ENCODE data around the gene BTNL2. TPM values are rescaled to one million over a fixed set of nuclear protein-coding genes. Genes with fewer than 3 reads are reported as not detected.
A peak's percentile ranks its signal among the peaks of the same experiment; 100 is the strongest.

BTNL2 gene
- total RNA-seq, 1 experiment from 2014 or later: not detected

DNA sequence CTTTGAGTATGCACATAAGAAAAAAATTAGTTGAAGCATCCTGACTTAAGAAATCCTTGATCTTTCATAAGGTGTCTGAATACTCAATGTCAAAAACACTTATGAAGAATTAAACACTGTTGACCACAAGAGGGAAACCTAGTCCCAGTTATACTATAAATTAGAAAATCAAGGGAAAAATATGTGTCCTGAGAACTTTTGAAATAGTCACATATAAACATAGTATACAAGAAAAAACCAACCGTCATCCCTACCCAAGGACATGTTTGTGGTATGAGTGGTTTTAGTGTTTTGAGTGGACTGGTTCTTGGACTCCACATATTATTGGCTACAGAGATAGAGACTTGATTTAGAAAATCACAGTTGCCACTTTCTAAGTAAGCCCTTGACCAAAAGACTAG is 25.1 kb upstream of the BTNL2 start:
- intact Hi-C loops (cut with micrococcal nuclease; ENCODE audit: unreplicated experiment): loop anchor here (2.0 to 5.0 kb wide), 3 partner anchors 261 to 435 kb away; no protein-coding TSS in a partner anchor
- H2AFZ ChIP-seq: no peak overlapping the region
- ChIA-PET POLR2A (ENCODE audit: unreplicated experiment) (no interaction called here), CTCF (interaction anchor here (0.8 kb wide), 1 partner anchor 354 kb away, joined by 4 read pairs; no protein-coding TSS in a partner anchor)
- BruUV-seq (replicated peaks): no TSS peak
- no peak overlapping the region for H3K4me3 ChIP-seq
- no peaks in the 10 kb centered on the region for H3K79me2 ChIP-seq (ENCODE audit: low read depth)
- no peaks in the 10 kb centered on the region for H3K4me1 ChIP-seq (replicated peaks; ENCODE audit: insufficient read depth)
- no peaks in the 10 kb centered on the region for H3K36me3 ChIP-seq (ENCODE audit: low read depth)
- H3F3A ChIP-seq (ENCODE audit: insufficient read depth, low read depth): no peaks in the 10 kb centered on the region
- peaks cover 8% of the 10 kb centered on the region; the same call in 1 of the 2 replicates for H3K27me3 ChIP-seq (ENCODE audit: insufficient read depth, low read depth)
- no peak for DNase-seq
- H3K4me2 ChIP-seq: no peak overlapping the region
- no peaks in the 10 kb centered on the region for H3K9me3 ChIP-seq (ENCODE audit: insufficient read depth, low read depth)
- H3K27ac ChIP-seq: no peak overlapping the region
- no peaks in the 10 kb centered on the region for H4K20me1 ChIP-seq (ENCODE audit: insufficient read depth)
- H3K9me2 ChIP-seq (ENCODE audit: insufficient read depth): no peaks in the 10 kb centered on the region
- TF ChIP-seq EZH2 (IDR thresholded peaks at IDR 0.05; ENCODE audit: low read depth): no peak
- TF ChIP-seq, protein P1, sequence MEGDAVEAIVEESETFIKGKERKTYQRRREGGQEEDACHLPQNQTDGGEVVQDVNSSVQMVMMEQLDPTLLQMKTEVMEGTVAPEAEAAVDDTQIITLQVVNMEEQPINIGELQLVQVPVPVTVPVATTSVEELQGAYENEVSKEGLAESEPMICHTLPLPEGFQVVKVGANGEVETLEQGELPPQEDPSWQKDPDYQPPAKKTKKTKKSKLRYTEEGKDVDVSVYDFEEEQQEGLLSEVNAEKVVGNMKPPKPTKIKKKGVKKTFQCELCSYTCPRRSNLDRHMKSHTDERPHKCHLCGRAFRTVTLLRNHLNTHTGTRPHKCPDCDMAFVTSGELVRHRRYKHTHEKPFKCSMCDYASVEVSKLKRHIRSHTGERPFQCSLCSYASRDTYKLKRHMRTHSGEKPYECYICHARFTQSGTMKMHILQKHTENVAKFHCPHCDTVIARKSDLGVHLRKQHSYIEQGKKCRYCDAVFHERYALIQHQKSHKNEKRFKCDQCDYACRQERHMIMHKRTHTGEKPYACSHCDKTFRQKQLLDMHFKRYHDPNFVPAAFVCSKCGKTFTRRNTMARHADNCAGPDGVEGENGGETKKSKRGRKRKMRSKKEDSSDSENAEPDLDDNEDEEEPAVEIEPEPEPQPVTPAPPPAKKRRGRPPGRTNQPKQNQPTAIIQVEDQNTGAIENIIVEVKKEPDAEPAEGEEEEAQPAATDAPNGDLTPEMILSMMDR (conservative IDR thresholded peaks at IDR 0.05): peak; percentile 69

DNA sequence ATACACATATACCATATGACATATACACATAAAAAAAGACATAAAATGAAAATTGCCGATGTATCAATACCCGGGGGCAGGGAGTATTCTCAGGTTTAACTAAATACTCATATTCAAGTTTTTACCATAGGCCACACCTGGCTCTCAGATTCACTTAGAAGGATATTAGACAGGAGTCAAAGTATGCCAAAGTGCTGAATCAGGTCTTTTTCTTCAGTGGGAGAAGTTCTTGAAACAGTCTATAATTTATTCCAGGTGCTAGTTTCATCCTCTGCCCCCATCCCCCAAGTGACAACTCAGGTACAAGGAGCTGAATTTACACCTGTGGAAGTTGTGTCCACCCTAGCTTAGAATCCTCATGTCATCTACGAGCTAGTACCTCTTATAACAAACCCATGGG is 24.2 kb upstream of the BTNL2 start:
- ChIA-PET POLR2A (ENCODE audit: unreplicated experiment) (no interaction called here), CTCF (no interaction called here)
- no peak overlapping the region for H3K4me3 ChIP-seq
- no peaks in the 10 kb centered on the region for H3K9me2 ChIP-seq (ENCODE audit: insufficient read depth)
- H3K4me1 ChIP-seq (replicated peaks; ENCODE audit: insufficient read depth): no peaks in the 10 kb centered on the region
- no peaks in the 10 kb centered on the region for H4K20me1 ChIP-seq (ENCODE audit: insufficient read depth)
- no peaks in the 10 kb centered on the region for H3K36me3 ChIP-seq (ENCODE audit: low read depth)
- no peak overlapping the region for H3K4me2 ChIP-seq
- no peaks in the 10 kb centered on the region for H3F3A ChIP-seq (ENCODE audit: insufficient read depth, low read depth)
- H3K27ac ChIP-seq: no peak overlapping the region
- H2AFZ ChIP-seq: no peak overlapping the region
- no peaks in the 10 kb centered on the region for H3K9me3 ChIP-seq (ENCODE audit: insufficient read depth, low read depth)
- no peak for DNase-seq
- TF ChIP-seq, protein P1 (conservative IDR thresholded peaks at IDR 0.05): no peak
- no peak for TF ChIP-seq EZH2 (IDR thresholded peaks at IDR 0.05; ENCODE audit: low read depth)
- intact Hi-C loops (cut with micrococcal nuclease; ENCODE audit: unreplicated experiment): loop anchor here (5.0 kb wide), 2 partner anchors 356 to 436 kb away; no protein-coding TSS in a partner anchor
- H3K27me3 ChIP-seq (ENCODE audit: insufficient read depth, low read depth): peaks cover 5% of the 10 kb centered on the region; the same call in 1 of the 2 replicates
- H3K79me2 ChIP-seq (ENCODE audit: low read depth): no peaks in the 10 kb centered on the region
- no TSS peak for BruUV-seq (replicated peaks)

DNA sequence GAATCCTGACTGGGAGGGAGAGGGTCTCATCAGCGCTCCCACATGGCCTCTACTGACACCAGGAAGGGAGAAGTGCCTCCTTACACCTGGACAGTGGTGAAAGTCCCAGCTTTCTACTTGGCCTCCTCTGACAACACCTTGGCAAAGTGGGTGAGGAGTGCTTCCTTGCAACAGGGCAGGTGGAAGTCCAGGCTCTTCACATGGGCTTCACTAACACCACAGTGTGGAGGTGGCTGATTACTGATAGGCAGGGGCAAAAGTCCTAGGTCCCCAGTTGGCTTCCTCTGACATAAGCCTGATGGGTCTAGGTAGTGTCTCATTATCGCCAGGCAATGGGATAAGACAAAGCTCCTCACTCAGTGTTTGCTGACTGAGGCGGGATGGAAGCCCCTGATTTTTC is 23.2 kb upstream of the BTNL2 start:
- no peaks in the 10 kb centered on the region for H4K20me1 ChIP-seq (ENCODE audit: insufficient read depth)

More for the DNA sequence above, 23.2 kb upstream of the BTNL2 start:
- Histone ChIP-seq H3K9me3 (ENCODE audit: insufficient read depth, low read depth) (no peaks in the 10 kb centered on the region), H3K36me3 (ENCODE audit: low read depth) (no peaks in the 10 kb centered on the region), H3K4me3 (no peak overlapping the region), H3K9me2 (ENCODE audit: insufficient read depth) (no peaks in the 10 kb centered on the region), H3K4me1 (replicated peaks; ENCODE audit: insufficient read depth) (no peaks in the 10 kb centered on the region), H3F3A (ENCODE audit: insufficient read depth, low read depth) (no peaks in the 10 kb centered on the region), H3K79me2 (ENCODE audit: low read depth) (no peaks in the 10 kb centered on the region), H3K27ac (no peak overlapping the region), H3K27me3 (ENCODE audit: insufficient read depth, low read depth) (peaks cover 5% of the 10 kb centered on the region; the same call in 1 of the 2 replicates), H2AFZ (no peak overlapping the region), H3K4me2 (no peak overlapping the region)
- TF ChIP-seq, protein P1 (conservative IDR thresholded peaks at IDR 0.05): no peak
- no peak for TF ChIP-seq EZH2 (IDR thresholded peaks at IDR 0.05; ENCODE audit: low read depth)
- POLR2A ChIA-PET (ENCODE audit: unreplicated experiment): no interaction called here
- BruUV-seq (replicated peaks): no TSS peak
- CTCF ChIA-PET: no interaction called here
- intact Hi-C loops (cut with micrococcal nuclease; ENCODE audit: unreplicated experiment): loop anchor here (5.0 kb wide), 2 partner anchors 357 to 437 kb away; no protein-coding TSS in a partner anchor
- no peak for DNase-seq
